CD4-positive, alpha-beta T cell treated with Interleukin-21 for 1 hour (primary cell): ENCODE data around the gene ADSL.
A peak's percentile ranks its signal among the peaks of the same experiment; 100 is the strongest.
"Not testable (repeated sequence)": the region's sequence is repeated elsewhere in the genome, so short reads cannot be mapped to it uniquely, and the experiment has no call there.

ENCODE experiments used
- DNase-seq: peaks from one replicate; pipeline ENCODE4 v3.0.0-alpha.2; 2020

ADSL gene

DNA sequence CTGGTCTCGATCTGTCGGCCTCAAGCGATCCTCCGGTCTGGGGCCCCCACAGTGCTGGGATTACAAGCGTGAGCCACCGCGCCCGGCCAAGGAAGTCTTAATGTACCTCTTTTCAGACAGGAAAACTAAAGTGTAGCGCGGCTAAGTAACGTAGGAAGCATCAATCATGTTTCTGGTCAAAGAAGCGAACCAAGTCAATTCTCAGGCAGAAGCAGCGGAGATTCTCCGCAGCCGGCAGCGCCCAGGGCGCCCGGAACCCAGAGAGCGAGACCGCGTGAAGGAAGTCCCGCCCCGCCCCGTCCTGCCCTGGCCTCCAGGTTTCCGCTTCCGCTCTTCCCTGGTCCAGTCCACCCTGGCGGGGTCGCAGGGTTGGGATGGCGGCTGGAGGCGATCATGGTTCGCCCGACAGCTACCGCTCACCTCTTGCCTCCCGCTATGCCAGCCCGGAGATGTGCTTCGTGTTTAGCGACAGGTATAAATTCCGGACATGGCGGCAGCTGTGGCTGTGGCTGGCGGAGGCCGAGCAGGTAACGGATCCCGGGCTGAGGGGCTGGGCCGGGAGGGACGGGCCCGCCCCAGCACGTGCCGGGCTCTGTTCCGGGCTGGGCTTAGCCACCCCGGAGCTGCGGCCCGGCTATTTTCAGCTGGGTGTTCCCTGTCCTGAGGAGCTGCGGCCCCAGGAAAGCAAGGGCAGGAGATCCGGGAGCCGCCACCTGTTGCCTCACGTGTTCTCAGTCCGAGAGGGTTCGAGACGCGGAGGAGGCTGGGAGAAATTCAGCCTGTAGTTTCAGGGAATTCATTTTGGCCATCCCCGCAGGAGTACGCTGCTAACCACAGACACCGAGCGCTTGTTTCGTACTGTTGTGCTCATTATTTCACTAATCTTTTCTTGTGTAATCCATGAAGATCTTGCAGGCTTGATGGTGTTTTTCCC lies at the start of gene ADSL:
Gene ADSL, plus strand, starts transcription at position 316 of the 934 bp plus-strand sequence. Its CDS starts 59 bp downstream, at position 375.
- peak; percentile 83 for DNase-seq

DNA sequence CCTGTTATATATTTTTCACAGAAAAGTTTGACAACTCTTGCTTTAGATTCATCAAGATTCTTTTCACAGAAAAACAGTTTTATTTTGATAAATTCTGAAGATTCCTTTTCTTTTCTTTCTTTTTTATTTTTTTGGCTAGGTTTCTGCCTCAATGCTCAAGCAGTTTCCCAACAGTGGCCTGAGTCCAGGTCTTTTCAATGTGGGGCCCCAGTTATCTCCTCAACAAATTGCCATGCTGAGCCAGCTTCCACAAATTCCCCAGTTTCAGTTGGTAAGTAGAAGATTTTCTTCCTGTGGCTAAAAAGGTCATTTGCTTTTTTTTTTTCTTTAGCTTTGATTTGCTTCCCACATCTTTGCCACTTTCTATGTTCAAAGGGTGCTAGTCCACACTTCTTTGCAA lies 46.0 kb upstream of the ADSL start:
- DNase-seq = no peak

DNA sequence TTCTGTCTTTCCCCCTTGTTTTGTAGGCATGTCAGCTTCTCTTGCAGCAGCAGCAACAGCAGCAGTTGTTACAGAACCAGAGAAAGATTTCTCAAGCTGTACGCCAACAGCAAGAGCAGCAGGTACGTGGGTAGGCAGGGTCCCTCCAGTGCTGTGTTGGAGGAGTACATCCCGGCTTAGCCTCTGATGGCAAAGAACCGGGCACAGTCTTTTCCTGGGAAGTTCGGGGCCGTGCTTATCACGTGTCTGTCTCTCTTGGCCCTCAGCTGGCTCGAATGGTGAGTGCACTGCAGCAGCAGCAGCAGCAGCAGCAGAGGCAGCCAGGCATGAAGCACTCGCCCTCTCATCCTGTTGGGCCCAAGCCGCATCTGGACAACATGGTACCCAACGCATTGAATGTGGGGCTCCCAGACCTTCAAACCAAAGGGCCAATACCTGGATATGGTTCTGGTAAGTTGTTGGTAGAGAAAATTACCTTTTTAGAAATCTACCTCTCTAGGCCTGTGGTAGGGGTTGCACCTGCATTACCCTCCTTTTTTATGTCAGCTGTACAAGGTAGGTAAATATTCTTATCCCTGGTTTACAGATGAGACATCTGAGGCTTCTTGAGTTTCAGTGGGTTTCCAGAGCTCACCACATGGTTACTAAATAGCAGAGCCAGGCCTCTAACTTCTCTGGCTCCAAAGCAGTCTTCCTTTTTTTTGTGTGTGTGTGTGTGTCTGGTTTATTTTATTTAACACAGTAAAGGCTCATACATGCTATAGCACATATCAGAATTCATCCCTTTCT lies 45.2 kb upstream of the ADSL start:
- DNase-seq = no peak

DNA sequence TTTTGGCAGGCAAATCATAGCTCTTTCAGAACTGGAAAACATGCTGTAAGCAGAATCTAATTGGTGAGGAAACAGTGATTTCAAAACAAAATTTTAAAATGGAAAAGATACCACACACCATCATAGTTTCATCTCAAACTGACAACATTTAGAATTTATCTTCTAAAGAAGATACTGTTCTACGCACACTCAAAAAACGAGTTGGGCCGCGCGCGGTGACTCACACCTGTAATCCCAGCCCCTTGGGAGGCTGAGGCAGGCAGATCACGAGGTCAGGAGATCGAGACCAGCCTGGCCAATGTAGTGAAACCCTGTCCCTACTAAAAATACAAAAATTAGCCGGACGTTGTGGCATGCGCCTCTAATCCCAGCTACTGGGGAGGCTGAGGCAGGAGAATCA lies 44.2 kb upstream of the ADSL start:
- no peak for DNase-seq

DNA sequence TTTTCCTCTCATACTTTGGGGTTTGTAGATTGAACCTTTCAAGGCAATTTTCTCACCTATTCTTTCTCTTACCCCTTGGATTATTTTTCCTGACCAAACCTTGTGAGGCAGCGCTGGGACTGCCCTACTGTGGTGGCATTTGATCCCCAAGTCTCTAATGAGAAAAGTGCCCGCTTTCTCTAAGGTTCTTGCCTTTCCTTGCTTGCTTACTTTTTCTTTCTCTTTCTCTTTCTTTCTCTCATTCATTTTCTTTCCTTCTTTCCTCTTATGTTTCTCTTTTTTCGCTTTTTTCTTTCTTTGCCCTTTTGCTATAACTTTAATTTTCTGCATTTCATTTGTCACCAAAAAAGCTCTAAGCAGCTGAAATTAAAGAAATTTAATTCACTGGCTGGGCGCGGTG lies 40.7 kb upstream of the ADSL start:
- no peak for DNase-seq

DNA sequence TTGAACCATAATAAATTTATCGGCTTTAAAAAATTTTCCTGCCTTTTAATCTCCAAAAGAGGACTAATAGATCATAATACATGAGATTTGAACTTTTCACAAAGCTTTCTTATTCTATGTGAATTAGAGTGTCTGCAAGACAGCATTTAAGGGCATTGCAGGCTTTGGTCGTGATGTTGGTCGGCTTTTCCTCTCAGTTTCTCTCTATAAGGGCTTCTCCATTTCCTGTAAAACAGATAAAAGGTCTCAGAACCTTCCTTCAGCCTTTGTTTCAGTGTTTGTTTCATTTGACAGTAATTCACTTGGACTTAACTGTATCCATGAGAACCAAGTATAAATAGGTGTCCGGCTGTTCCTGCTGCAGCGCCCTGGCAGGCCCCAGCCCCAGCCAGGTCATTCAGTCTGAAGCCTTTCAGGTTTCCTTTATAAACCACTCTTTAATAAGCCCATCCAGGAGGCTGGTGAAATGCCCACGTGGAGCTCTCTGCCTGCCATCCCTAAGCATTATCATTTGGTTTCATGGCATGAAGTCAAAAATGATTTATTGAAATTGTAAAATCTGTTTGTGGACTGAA lies 37.2 kb upstream of the ADSL start:
- DNase-seq = no peak

DNA sequence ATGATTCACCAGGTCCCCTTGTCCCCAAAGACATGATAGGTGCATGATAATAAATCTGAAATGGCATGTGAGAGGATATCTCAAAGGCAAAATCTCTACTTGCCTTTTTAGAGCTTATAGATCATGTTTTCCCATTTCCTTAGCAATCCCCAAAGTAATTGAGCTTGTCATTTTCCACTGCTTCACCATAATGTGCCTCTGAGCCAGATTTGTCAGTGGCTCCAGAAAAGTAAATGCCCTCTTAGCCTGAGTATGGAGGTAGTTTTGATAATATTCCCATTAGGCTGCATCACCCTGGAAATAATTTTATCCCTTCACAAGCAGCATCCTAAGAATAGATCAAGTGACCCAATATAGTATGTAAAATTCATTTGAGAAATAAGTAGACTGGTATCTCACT lies 36.7 kb upstream of the ADSL start:
- no peak for DNase-seq

DNA sequence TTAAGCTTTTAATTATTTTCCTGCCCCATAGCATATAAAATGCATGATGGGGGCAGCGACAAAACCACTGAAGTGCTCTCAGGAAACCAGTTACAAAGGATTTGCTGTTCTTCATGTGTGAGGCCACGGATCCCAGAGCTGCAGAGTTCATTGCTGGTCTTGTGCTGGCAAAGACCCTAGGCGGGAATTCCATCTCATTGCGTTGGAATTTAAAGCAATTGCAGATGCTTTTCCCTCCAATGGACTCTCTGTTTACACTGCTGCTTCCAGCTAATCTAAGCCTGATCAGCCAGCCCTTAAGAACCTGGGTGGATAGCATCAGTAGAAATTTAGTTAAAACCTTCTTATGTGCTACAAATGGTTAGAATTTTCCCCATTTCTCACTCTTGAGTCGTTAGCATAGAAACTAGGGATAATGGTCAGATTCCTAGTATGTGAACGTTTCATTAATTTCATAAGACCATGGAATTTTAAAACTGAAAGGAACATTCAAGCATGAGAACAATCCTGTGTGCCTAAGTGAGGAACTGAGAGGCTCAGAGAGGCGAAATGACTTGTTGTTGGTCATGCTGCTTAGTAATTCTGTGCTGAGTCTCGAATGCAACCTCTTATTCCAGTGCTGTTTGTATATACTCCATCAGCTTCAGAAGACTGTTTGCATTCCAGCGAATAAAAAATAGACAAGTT lies 36.1 kb upstream of the ADSL start:
- no peak for DNase-seq

DNA sequence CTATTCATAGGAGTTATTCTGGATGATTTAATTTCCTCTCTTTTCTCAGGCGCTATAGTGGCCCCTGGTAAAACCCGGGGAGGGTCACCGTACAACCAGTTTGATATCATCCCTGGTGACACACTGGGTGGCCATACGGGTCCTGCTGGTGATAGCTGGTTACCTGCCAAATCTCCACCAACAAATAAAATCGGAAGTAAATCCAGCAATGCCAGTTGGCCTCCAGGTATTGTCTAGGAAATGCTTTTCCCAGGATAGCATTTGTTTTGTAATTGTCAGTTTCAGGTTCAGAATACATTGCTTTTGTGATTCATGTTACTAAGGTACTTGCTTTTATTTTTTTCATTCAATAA lies 35.6 kb upstream of the ADSL start:
- no peak for DNase-seq

DNA sequence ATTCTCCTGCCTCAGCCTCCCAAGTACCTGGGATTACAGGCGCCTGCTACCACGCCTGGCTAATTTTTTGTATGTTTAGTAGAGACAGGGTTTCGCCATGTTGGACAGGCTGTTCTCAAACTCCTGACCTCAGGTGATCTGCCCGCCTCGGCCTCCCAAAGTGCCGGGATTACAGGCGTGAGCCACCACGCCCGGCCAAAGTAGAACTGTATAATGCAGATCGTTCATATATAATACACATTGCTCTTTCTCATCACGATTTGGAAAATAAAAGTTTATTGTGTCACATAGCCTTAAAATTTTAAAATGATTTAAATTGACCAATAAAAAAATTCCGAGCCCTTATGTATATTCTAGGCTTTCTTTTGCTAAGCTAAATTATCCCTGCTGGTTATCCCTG lies 34.7 kb upstream of the ADSL start:
- not testable (repeated sequence) for DNase-seq

DNA sequence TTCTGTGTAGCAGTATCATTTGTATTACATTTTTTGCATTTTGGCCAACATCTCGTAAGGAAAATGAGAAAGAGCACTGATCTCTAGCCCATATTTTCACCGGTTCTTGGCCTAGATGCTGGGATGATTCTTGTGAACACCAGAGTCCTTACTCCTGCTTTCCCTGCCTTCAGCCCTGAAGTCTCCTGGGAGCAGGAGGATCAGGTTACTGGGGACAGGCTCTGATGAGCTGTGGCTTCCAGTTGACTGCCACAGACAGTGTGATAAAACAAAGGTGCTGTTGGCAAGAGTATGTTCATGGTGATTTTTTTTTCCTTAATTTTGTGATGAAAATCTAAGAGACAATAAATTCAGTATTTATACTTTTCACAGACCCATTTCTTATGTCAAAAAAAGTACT lies 34.2 kb upstream of the ADSL start:
- no peak for DNase-seq

DNA sequence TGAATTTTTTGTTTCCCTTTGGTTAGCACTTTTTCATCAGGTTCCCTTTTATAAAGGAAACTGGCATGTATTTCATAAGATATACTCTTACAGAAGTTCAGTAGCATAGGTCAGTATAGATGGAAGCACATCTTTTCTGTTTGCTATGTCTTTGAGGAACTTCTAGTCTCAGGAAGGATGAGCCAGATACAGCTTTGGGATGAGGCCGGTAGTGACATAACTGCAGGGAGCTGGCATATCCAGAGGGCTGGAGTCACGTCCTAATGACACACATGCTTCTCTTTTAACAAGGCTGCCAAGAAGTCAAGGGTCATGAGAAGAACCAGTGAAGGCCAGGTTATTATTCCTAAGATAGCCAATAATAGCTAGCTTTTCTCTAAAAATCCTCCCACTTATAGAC lies 33.3 kb upstream of the ADSL start:
- DNase-seq = no peak

DNA sequence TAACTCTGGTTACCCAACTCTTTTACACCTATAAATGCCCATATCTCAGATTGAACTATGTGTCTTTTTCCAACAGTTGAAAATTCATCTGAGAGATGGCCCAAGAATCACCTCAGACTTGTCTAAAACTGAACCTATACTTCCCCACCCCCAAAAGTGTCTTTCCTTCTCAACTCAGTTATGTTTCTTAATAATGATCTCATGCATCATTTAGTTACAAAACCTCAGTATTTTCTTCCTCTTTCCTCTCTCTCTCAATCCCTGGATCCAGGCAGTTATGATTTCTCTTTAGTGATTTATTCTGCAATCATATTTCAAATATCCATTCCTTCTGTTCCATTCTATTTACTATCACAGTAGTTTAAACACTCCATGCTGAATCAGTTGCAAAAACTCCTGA lies 32.3 kb upstream of the ADSL start:
- DNase-seq = no peak

DNA sequence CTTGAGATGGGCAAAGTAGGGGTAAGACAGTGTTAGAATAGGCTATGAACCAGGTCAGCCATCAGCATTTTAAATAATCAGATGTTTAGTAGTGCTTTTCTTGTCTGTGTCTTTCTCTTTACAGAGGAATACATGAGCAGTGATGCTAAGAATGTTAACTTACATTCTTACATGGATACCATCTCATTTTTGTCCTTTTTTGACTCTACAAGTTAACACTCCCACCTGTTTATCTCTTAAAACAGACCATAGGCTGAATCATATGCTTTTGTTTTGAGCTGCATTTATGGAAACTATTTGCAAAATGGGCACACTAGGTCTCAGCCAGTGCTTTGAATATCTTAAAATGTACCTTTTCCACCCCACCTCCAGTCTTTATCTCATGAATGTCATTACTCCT lies 25.6 kb upstream of the ADSL start:
- DNase-seq = no peak

DNA sequence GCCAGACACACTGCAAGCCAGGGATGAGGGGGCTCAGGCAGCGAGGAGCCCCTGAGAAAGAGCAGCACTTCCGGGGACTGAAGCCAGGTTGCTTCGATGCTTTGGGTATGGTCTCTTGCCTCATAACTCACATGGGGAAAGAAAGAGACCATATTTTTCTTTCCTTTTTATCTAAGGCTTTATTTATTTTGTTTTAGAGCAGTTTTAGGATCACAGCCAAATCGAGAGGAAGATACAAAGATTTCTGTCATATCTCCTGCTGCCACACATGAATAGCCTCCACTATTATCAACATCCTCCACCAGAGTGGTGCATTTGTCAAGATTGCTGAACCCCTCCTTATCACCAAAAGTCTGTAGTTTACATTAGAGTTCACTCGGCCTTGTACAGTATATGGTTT lies 24.3 kb upstream of the ADSL start:
- DNase-seq = no peak

DNA sequence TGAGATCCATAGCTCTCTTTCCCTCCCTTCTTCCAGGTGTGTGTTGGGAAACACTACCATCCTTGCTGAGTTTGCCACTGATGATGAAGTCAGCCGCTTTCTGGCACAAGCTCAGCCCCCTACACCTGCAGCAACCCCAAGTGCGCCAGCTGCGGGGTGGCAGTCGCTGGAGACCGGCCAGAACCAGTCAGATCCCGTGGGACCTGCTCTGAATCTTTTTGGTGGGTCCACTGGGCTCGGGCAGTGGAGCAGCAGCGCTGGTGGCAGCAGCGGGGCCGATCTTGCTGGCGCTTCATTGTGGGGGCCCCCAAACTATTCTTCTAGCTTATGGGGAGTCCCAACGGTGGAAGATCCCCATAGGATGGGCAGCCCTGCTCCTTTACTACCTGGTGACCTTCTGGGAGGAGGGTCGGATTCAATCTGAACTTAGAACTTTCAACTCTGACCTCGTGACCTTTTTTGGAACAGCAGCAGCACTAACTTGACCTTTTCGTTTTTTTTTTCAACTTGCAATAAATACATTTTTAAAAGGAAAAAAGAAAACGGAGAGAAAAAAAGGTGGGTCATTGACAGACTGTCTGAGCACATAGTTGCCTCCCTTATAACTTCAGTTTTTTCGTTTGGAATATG lies 23.4 kb upstream of the ADSL start:
- DNase-seq = no peak

DNA sequence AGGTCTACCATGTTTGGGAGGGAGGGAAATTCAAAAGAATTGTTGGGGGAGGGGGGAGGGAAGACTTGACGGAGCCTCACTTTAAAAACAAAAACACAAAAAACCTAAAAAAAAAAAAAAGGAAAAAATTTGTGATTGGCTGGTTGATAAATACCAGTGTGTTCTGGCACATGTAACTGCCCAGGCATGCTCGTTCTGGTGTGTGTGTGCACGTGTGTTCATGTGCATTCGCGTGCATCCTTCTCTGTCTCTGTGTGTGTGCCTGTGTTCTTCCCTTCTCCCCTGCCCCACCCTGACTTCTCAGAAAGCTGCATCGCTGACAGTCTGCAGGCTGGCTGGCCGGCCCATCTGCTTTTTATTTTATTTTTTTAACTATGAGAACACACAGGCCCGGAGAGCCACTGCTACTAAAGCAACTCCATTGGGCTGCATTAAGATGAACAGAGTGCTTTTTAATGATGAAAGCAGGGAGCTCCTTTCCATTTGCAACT lies 22.6 kb upstream of the ADSL start:
- DNase-seq = peak; percentile 48

DNA sequence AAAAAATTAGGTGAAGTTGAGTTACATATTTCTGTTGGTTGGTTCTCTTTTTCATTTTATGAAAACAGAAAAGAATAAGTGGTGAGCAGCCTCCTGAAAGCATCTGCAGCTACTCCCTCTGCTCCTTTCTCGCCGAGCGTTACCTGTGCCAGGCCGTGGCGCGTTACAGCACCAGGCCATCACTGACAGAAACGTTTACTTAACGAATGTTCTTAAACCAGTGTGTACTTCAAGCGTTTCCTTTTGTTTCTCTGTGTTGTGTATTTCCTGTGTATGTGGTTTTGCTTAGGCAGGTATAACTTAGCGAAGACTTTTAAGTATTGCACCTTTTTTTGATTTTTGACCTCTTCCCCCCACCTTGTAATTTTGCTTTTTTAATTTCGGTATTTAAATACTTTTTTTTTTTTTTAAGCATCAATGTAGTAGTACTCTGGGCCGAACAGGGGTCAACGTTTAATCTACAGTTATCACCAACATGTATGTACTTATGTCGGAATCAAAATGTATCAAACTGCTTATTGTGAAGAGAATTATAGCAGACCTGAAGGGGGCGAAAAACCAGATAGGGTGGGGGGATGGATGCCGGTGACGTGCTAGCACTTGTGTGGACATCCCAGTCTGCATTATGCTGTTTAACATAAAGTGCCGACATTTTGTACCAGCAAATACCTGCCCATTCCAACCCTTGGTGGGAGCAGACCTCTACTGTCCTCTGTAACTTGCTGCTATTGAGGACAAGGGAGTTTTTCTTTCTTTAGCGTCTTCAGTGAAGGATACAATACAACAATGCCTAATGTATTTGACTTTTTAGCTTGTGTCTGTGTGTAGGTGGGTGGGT lies 21.6 kb upstream of the ADSL start:
- peak; percentile 74 for DNase-seq

DNA sequence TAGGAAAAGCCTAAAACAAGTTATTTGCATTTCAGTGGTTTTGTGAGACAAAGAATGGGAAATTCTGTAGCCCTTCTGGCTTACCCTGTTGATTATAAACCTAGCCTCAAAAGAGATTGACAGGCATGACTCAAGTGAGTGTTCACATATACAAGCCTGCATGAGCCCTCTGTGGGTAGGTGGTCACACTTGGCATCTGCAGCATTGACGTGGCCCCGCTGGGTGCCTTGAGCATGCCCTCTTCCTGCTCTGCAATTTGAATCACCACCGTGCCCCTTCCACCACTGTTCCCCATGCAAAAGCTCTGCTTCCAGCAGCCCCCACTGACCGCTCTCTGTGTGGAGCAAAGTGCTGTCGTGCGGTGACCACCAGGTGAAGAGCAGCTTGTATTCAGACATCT lies 21.0 kb upstream of the ADSL start:
- DNase-seq = peak; percentile 46

DNA sequence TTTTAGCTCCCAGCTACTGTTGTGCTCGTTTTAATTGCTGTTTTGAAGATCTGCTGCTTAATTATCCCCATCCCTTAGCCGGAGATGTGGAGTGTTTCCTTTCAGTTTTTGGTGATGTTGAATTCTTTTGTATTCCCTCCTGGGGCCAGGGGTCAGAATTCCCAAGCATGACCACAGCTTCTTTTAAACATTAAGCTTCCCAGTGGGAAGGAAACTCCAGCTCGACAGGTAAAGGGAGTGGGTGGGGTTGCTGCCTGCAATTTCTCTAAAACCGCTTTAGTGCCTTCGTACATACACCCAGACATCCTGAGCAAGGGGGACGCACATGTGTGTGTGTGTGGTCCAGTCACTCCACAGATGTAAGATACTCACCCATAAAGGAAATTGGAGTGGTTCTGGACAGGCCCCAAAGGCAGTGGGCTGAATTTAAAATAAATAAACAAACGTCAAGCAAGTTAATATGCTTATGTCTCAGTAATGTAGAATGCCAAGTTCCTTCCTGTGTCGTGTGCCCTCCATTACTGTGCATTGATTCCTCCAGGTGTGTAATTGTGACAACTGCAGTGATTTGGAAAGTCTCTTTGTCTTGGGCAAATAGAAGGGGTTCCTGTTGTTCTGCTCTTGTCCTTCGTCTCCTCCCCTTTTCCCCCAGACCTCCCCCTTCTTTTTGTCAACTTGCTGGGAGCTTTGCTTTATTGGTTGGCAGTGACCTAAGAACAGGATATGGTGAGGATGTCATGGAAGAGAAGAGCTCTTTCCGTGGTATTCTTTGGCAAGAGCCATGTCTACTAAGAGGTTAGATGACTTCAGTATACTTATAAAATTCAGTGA lies 19.2 kb upstream of the ADSL start:
- peak; percentile 45 for DNase-seq
